GM06990 (cell line): ENCODE results near the gene AP2A1.

Experiments used
- DNase-seq: peaks from one replicate; pipeline ENCODE4 v3.0.0-alpha.2; 2011; ENCODE audit not compliant: insufficient read length; ENCODE audit errors: extremely low read depth
- H3K27me3 ChIP-seq: replicated peaks from 2 replicates; pipeline ENCODE4 v1.6.0; 2011; ENCODE audit warnings: low read length; ENCODE audit not compliant: control insufficient read depth, insufficient read depth
- H3K36me3 ChIP-seq: 2 replicates; pipeline ENCODE4 v1.5.1; 2011; ENCODE audit warnings: low read length; ENCODE audit not compliant: control insufficient read depth, insufficient read depth
- H3K4me3 ChIP-seq: replicated peaks from 2 replicates; pipeline ENCODE4 v1.5.1; 2011; ENCODE audit warnings: low read depth, mild to moderate bottlenecking, control low read depth, low read length
- TF ChIP-seq, protein P1 (sequence below): IDR thresholded peaks from 2 replicates; pipeline ENCODE4 v1.5.1; 2011; ENCODE audit warnings: low read length, control low read depth, mild to moderate bottlenecking, inconsistent platforms; ENCODE audit not compliant: insufficient read depth, poor library complexity, severe bottlenecking

Gene AP2A1

DNA sequence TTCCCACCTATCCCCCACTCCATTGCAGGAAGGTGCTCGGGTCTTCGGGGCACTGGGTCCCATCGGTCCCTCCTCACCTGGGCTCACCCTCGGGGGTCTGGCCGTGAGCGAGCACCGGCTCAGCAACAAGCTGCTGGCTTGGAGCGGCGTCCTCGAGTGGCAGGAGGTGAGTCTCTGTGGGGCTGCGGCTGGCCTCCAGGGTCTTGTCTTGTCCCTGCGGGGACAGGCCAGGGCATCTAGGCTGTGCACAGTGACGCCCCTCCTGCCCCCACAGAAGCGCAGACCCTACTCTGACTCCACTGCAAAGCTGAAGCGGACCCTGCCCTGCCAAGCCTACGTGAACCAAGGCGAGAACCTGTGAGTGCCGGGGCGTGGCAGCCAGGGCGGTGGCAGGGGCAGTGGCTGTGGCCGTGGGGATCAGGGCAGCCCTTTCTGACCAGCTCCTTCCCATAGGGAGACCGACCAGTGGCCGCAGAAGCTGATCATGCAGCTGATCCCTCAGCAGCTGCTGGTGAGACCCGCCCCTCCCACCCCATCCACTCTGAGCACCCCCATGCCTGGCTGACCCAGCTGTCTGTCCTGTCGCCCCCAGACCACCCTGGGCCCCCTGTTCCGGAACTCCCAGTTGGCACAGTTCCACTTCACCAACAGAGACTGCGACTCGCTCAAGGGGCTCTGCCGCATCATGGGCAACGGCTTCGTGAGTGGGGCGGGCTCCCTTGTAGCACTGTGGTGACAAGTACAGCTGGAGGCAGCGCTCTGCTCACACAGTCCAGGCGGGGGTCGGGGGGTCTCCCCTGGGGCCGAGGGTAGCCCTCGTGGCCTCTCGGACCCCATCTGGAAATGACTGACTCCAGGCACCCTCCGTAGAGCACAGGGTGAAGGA is 87.8 kb downstream of the AP2A1 start:
- Histone ChIP-seq H3K27me3 (no peaks in the 10 kb centered on the region), H3K4me3 (no peak overlapping the region), H3K36me3 (peaks cover 21% of the 10 kb centered on the region)
- DNase-seq = no peak
- TF ChIP-seq, protein P1, sequence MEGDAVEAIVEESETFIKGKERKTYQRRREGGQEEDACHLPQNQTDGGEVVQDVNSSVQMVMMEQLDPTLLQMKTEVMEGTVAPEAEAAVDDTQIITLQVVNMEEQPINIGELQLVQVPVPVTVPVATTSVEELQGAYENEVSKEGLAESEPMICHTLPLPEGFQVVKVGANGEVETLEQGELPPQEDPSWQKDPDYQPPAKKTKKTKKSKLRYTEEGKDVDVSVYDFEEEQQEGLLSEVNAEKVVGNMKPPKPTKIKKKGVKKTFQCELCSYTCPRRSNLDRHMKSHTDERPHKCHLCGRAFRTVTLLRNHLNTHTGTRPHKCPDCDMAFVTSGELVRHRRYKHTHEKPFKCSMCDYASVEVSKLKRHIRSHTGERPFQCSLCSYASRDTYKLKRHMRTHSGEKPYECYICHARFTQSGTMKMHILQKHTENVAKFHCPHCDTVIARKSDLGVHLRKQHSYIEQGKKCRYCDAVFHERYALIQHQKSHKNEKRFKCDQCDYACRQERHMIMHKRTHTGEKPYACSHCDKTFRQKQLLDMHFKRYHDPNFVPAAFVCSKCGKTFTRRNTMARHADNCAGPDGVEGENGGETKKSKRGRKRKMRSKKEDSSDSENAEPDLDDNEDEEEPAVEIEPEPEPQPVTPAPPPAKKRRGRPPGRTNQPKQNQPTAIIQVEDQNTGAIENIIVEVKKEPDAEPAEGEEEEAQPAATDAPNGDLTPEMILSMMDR = no peak

DNA sequence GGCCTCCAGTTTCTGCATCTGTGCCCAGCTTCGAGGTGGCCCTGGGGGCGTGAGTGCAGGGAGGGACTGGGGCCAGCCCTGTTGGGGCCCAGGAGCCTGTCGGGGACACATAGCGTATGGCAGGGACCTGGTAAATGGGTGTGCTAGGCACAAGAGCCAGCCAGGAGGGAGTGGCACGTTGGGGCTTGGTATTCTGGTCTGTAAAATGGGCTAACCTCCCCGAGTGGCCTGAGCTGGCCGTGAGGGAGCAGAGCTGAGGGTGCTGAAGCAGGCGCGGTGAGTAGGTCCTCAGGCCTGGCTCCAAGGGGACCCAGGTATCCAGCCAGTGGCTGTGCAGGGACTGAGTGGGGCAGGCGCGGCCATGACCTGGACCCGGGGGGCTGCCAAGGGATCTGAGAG is 88.5 kb downstream of the AP2A1 start:
- Histone ChIP-seq H3K4me3 (no peak overlapping the region), H3K36me3 (peaks cover 25% of the 10 kb centered on the region), H3K27me3 (no peaks in the 10 kb centered on the region)
- TF ChIP-seq, protein P1 = no peak
- DNase-seq = no peak

DNA sequence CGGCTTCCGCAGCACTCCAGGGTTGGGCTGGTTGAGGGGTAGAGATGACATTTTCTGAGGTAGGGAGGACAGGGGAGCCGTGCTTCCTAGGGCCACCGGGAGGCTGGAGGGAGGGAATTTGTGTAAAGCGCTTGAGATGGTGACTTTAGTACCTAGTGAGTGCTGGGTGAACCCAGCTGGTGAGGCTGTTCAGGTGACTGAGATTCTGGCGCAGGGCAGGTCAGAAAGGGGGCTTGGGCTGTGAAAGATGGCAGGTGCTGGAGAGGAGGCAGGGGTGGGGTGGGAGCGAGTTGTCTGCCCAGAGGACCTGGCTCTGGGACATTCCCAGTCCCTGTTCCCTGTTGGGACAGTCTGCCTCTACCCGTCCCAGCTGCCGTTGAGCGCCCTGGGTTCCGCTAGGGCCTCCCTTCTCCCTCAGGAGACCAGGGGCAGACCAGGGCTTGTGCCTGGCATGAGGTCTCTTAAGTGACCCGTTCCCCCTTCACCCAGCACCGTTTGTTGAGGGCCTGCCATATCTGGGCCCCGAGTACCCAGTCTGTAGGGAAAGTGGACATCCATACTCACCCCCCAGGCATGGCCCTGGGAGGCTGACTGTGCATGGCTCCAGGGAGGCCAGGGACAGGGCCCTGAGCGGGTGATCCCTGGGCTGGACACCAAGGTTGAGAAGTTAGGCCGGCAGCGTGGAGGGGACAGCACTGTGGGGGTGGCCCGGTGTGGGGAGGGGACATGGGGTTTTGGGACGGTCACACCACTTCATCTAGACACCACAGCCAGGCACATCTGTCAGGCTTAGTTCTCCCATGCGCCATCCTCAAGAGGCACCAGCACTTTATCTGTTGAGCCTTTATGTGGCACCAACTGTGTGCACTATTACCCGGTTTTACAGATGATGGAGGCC is 89.1 kb downstream of the AP2A1 start:
- Histone ChIP-seq H3K4me3 (no peak overlapping the region), H3K36me3 (peaks cover 28% of the 10 kb centered on the region), H3K27me3 (no peaks in the 10 kb centered on the region)
- TF ChIP-seq, protein P1 = no peak
- no peak for DNase-seq

DNA sequence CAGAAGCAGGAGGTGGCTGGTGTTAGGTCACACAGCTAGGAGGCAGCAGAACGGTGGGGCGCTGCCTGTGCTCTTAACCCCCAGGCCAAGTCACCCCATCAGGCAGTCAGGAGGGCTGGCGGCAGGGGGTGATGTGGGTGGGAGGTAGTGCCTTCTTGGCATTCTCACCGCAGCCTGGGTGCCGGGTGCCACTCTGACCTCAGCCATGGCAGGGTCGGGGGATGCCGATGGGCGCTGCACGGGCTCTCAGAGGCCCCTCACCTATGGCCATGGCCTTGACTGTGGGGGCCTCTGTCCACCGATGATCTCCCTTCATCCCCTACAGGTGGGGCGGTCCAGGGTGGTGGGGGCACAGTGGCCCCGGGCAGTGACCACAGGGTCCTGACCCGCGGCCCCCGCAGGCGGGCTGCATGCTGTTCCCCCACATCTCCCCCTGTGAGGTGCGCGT is 89.8 kb downstream of the AP2A1 start:
- DNase-seq = no peak
- Histone ChIP-seq H3K27me3 (no peaks in the 10 kb centered on the region), H3K4me3 (no peak overlapping the region), H3K36me3 (peaks cover 31% of the 10 kb centered on the region)
- TF ChIP-seq, protein P1 = no peak
